HEK293T (cell line): ENCODE measurements around the gene VPS16.

ENCODE experiments used
- CTCF ChIA-PET: fragments of 350-600 bp; formaldehyde crosslinking; extraction: SDS; loops from one replicate; lab custom pipeline; 2021; ENCODE audit warnings: antibody characterized with exemption, inconsistent platforms; lab: Yijun Ruan, JAX
- POLR2A ChIA-PET: fragments of 350-600 bp; formaldehyde crosslinking; extraction: SDS; loops from one replicate; lab custom pipeline; 2020; ENCODE audit warnings: antibody characterized with exemption, inconsistent platforms; lab: Yijun Ruan, JAX
- DNase-seq: peaks from one replicate; pipeline ENCODE4 v3.0.0; 2012; ENCODE audit warnings: mixed read lengths; ENCODE audit errors: extremely low spot score
- ARNT ChIP-seq: fragments of 450-650 bp; IDR thresholded peaks from 2 replicates; pipeline ENCODE4 v1.6.1; 2017; ENCODE audit warnings: mild to moderate bottlenecking
- BHLHE40 ChIP-seq: fragments of 450-650 bp; IDR thresholded peaks from 2 replicates; pipeline ENCODE4 v1.6.1; 2016; ENCODE audit warnings: mild to moderate bottlenecking, moderate library complexity, borderline replicate concordance
- CTBP1 ChIP-seq: fragments of 450-650 bp; IDR thresholded peaks from 2 replicates; pipeline ENCODE4 v1.6.1; 2016; ENCODE audit warnings: borderline replicate concordance
- ELF4 ChIP-seq: fragments of 450-650 bp; IDR thresholded peaks from 2 replicates; pipeline ENCODE4 v1.6.1; 2017; ENCODE audit warnings: antibody characterized with exemption
- FOXA1 ChIP-seq: fragments of 450-650 bp; IDR thresholded peaks from 2 replicates; pipeline ENCODE4 v1.6.1; 2016; ENCODE audit warnings: mild to moderate bottlenecking
- FOXK2 ChIP-seq: fragments of 450-650 bp; IDR thresholded peaks from 2 replicates; pipeline ENCODE4 v1.6.1; 2016; ENCODE audit warnings: mild to moderate bottlenecking
- FOXM1 ChIP-seq: fragments of 450-650 bp; IDR thresholded peaks from 2 replicates; pipeline ENCODE4 v1.6.1; 2017; ENCODE audit warnings: mild to moderate bottlenecking, borderline replicate concordance
- HDGF ChIP-seq: fragments of 450-650 bp; IDR thresholded peaks from 2 replicates; pipeline ENCODE4 v1.6.1; 2017; ENCODE audit warnings: antibody characterized with exemption, borderline replicate concordance
- L3MBTL2 ChIP-seq: fragments of 450-650 bp; conservative IDR thresholded peaks from 2 replicates; pipeline ENCODE4 v1.6.1; 2016; ENCODE audit warnings: mild to moderate bottlenecking
- LEF1 ChIP-seq: fragments of 450-650 bp; IDR thresholded peaks from 2 replicates; pipeline ENCODE4 v1.6.1; 2017; ENCODE audit warnings: mild to moderate bottlenecking, borderline replicate concordance
- NFRKB ChIP-seq: fragments of 450-650 bp; IDR thresholded peaks from 2 replicates; pipeline ENCODE4 v1.6.1; 2016; ENCODE audit warnings: mild to moderate bottlenecking, moderate library complexity
- SP1 ChIP-seq: fragments of 450-650 bp; IDR thresholded peaks from 2 replicates; pipeline ENCODE4 v1.6.1; 2017
- SUZ12 ChIP-seq: fragments of 450-650 bp; IDR thresholded peaks from 2 replicates; pipeline ENCODE4 v1.6.1; 2016; ENCODE audit warnings: mild to moderate bottlenecking
- TARDBP ChIP-seq: fragments of 450-650 bp; IDR thresholded peaks from 2 replicates; pipeline ENCODE4 v1.6.1; 2016
- ZNF384 ChIP-seq: fragments of 450-650 bp; IDR thresholded peaks from 2 replicates; pipeline ENCODE4 v1.6.1; 2016
- TF ChIP-seq, protein P1 (sequence below): fragments of 450-650 bp; IDR thresholded peaks from 2 replicates; pipeline ENCODE4 v1.6.1; 2016

Gene VPS16

DNA sequence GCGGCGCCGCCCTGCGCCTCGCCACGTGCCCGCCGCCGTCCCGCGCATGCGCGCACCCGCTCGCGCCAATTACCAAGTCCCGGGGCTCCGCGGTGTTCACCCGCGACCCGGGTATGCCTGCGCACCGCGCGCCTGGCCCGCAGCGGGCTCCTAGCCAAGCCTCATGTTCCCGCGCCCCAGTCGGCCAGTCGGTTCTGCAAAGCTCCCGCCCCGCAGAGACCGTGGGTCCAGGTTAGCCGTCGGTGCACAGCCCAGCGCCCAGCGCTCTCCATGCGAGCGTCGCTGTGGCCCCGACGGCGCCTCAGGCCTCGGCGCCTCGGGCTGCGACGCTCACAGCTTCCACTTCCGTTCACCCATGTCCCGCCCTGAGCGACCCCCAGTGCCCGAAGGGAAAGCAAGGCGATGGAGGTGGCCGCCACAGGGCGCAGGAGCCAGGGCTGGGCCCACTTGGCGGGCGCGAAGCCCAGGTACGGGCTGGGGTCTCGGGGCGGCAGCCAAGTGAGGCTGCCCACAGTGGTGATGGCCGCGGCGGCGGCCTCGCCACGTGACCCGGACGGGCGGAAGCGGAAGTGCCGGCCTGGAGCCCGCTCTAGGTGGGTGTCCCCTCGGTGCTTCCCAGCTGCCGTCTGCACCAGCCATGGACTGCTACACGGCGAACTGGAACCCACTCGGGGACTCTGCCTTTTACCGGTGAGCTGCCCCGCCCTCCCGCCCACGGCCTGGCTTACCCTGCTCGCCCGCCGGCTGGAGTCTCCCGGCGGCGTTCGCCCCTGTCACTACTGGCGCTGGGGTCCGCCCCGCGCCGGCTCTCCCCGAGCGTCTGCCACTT, at the start of gene VPS16, which contains the start of gene PCED1A:
VPS16 (plus strand) TSS at position 608 of the 829 bp plus-strand sequence; CDS start at position 638, 30 bp downstream.
PCED1A (minus strand) TSS at position 518 of the 829 bp plus-strand sequence. CDS start 743 bp downstream, outside the sequence.
- ChIA-PET CTCF (no interaction called here), POLR2A (interaction anchor here (0.8 to 1.4 kb wide), 6 partner anchors 39 to 154 kb away, joined by 3 to 5 read pairs (median 3); no protein-coding TSS in a partner anchor)
- TF ChIP-seq TARDBP (no peak), LEF1 (no peak), ZNF384 (no peak), BHLHE40 (no peak), SUZ12 (no peak), ELF4 (peak; percentile 75), HDGF (no peak), L3MBTL2 (peak; percentile 98), CTBP1 (no peak), FOXM1 (no peak), SP1 (no peak)
- TF ChIP-seq, protein P1, sequence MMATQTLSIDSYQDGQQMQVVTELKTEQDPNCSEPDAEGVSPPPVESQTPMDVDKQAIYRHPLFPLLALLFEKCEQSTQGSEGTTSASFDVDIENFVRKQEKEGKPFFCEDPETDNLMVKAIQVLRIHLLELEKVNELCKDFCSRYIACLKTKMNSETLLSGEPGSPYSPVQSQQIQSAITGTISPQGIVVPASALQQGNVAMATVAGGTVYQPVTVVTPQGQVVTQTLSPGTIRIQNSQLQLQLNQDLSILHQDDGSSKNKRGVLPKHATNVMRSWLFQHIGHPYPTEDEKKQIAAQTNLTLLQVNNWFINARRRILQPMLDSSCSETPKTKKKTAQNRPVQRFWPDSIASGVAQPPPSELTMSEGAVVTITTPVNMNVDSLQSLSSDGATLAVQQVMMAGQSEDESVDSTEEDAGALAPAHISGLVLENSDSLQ: no peak
- DNase-seq: peak; percentile 98

DNA sequence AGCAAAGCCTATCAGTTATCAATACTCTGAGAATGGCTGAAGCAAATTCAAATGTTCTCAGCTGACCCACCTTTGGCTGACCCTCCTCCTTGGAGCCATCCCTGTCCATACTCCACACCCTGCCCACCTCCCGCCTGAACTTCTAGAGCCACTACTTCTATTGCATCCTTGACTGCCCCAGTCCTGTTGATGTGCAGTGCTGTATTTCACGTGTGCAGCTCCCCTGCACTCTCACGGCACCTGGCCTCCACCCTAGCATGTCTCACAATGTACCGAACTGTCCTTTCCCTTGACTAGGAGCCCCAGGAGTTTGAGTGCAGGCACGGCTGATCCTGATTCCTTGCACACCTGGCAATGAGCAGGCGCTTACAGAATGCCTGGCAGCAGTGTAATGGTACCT, 47.1 kb upstream of the VPS16 start:
- DNase-seq: no peak
- POLR2A ChIA-PET: no interaction called here
- CTCF ChIA-PET: interaction anchor here (0.6 kb wide), 1 partner anchor 59 kb away, joined by 3 read pairs; no protein-coding TSS in a partner anchor
- TF ChIP-seq NFRKB: no peak
- TF ChIP-seq ZNF384: no peak
- TF ChIP-seq FOXA1: no peak
- no peak for TF ChIP-seq BHLHE40
- no peak for TF ChIP-seq L3MBTL2
- TF ChIP-seq SUZ12: no peak
- no peak for TF ChIP-seq ARNT
- TF ChIP-seq HDGF: no peak
- no peak for TF ChIP-seq CTBP1
- no peak for TF ChIP-seq LEF1
- no peak for TF ChIP-seq TARDBP
- TF ChIP-seq FOXM1: no peak
- TF ChIP-seq SP1: no peak
- TF ChIP-seq, protein P1: no peak
- TF ChIP-seq FOXK2: no peak
- no peak for TF ChIP-seq ELF4

DNA sequence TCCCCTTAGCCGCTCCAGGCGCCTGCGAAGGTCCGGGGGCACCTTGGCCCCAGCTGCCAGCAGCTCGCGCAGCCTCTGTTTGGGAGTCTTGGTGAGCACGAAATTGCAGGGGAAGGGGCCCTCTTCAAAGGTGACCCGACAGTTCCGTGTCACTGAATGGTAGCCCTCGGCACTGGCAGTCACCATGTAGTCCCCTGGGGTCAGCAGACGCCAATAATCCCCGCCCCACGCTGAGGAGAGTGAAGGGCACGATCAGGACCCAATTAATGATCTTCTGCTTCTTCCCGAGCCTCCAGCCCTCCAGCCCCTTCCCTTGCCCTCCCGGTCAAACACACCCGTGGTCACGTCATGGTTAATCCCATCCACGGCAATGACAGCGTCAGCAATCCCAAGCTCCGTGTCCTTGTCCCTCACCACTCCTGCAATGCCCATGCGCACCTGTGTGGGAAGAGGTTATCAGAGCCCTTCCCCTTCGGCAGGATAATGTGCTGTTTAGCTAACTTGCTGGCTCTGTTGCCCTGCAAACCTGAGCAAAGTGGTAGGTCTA, 46.3 kb upstream of the VPS16 start:
- no peak for DNase-seq
- TF ChIP-seq CTBP1 (no peak), LEF1 (no peak), ARNT (no peak), HDGF (no peak), SUZ12 (no peak), FOXM1 (no peak), ZNF384 (no peak), L3MBTL2 (no peak), TARDBP (no peak), FOXK2 (no peak), ELF4 (no peak), NFRKB (no peak), FOXA1 (no peak), SP1 (no peak), BHLHE40 (no peak)
- TF ChIP-seq, protein P1: no peak
- POLR2A ChIA-PET: no interaction called here
- CTCF ChIA-PET: interaction anchor here (0.6 to 1.2 kb wide), 2 partner anchors 22 to 58 kb away, joined by 3 read pairs; no protein-coding TSS in a partner anchor

DNA sequence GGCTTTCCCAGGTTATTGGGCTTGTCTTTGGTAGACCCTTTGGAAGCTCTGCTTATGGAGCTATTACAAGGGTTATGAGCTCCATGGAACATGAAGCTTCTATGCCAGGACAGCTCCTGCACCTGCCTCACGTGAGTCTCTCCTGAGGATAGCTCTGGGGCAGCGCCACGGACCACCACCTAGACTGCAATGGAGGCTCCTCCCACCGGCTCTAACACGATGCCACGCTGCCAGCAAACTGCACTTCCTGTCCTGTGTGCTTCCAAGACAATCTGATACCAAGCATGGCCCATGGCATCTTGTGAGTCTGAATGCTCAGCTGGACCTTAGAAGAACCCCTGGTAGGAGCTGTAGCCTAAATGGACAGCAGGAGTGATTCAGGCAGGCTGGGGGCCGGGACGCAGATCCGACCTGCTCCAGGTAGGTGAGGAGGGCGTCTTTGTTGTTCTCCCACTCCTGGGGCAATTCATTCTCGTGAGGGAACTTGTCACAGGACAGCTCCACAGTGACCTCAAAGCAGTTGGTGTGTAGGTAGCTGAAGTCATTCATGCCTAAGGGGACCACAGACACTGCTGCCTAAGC, 45.6 kb upstream of the VPS16 start:
- POLR2A ChIA-PET: interaction anchor here (0.8 kb wide), 1 partner anchor 8 kb away, joined by 3 read pairs; no protein-coding TSS in a partner anchor
- no peak for TF ChIP-seq ZNF384
- TF ChIP-seq HDGF: no peak
- CTCF ChIA-PET: interaction anchor here (1.2 kb wide), 1 partner anchor 23 kb away, joined by 3 read pairs; no protein-coding TSS in a partner anchor
- DNase-seq: no peak

DNA sequence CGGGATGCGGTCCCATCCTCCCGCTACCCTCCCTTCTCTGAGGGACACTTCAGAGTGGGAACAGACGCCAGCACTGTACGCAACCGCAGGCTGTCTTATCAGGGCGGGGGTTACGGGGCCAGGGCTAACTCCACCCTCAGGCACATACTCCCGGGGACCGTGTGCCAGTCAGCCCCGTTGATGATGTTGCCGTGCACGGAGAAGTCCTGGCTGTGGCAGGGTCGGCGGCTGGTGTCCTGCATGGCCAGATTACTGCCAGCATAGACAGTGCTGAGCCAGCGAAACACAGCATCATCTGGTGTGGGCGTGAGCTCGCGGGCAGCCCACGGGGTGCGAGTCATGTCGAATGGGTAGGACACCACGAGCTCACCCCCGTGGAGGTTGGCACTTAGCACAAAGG, 45.1 kb upstream of the VPS16 start:
- ChIA-PET CTCF (no interaction called here), POLR2A (interaction anchor here (0.8 kb wide), 1 partner anchor 8 kb away, joined by 3 read pairs; no protein-coding TSS in a partner anchor)
- TF ChIP-seq ARNT (no peak), BHLHE40 (no peak), LEF1 (no peak), FOXA1 (no peak), HDGF (no peak), TARDBP (no peak)
- DNase-seq: no peak
